HG03460 (cell line): ENCODE measurements around the gene MACROD2.

ENCODE experiments used
- ATAC-seq: cut with Tn5 transposase; IDR thresholded peaks from one replicate; pipeline ENCODE4 v1.9.1; 2021; ENCODE audit not compliant: unreplicated experiment

The MACROD2 gene

GRCh38 chr20:15848995-15849610 lies 1853.8 kb downstream of the MACROD2 start:
- ATAC-seq = no peak

GRCh38 chr20:15851576-15852215 lies 1856.4 kb downstream of the MACROD2 start:
- ATAC-seq = no peak

GRCh38 chr20:15854911-15855310 lies 1859.6 kb downstream of the MACROD2 start:
- no peak for ATAC-seq

GRCh38 chr20:15857173-15857784 lies 1862.0 kb downstream of the MACROD2 start:
- peak; percentile 68 for ATAC-seq

- ATAC-seq = no peak
Observed at GRCh38 chr20:15859061-15859460, 1863.7 kb downstream of the MACROD2 start.

- no peak for ATAC-seq
Observed at GRCh38 chr20:15860850-15861249, 1865.5 kb downstream of the MACROD2 start.

- ATAC-seq = no peak
Observed at GRCh38 chr20:15862178-15862577, 1866.9 kb downstream of the MACROD2 start.

GRCh38 chr20:15863735-15864134 lies 1868.4 kb downstream of the MACROD2 start:
- no peak for ATAC-seq

GRCh38 chr20:15865553-15865952 lies 1870.2 kb downstream of the MACROD2 start:
- ATAC-seq = no peak

- no peak for ATAC-seq
Observed at GRCh38 chr20:15866916-15867730, 1871.8 kb downstream of the MACROD2 start.

GRCh38 chr20:15867899-15868298 lies 1872.6 kb downstream of the MACROD2 start:
- no peak for ATAC-seq

- ATAC-seq = no peak
Observed at GRCh38 chr20:15875446-15875845, 1880.1 kb downstream of the MACROD2 start.

- ATAC-seq = no peak
Observed at GRCh38 chr20:15882553-15882952, 1887.2 kb downstream of the MACROD2 start.

- no peak for ATAC-seq
Observed at GRCh38 chr20:15886250-15886649, 1890.9 kb downstream of the MACROD2 start.

- ATAC-seq = no peak
Observed at GRCh38 chr20:15887387-15887786, 1892.1 kb downstream of the MACROD2 start.

- ATAC-seq = no peak
Observed at GRCh38 chr20:15889061-15889460, 1893.7 kb downstream of the MACROD2 start.

GRCh38 chr20:15889514-15890256 lies 1894.4 kb downstream of the MACROD2 start:
- ATAC-seq = no peak

GRCh38 chr20:15890407-15890982 lies 1895.2 kb downstream of the MACROD2 start:
- ATAC-seq = no peak

GRCh38 chr20:15895126-15895525 lies 1899.8 kb downstream of the MACROD2 start:
- ATAC-seq = no peak

GRCh38 chr20:15895560-15896084 lies 1900.3 kb downstream of the MACROD2 start:
- ATAC-seq = peak; percentile 96
